NCI-H345 treated with DMSO at 0.1 percent for 48 hours (cell line): Measurements from ENCODE around the gene UBE2Q1.

Source experiments
- DNase-seq: peaks from one replicate; lab custom pipeline; 2025; ENCODE audit not compliant: unreplicated experiment; lab: John Stamatoyannopoulos, UW

The UBE2Q1 gene

DNA sequence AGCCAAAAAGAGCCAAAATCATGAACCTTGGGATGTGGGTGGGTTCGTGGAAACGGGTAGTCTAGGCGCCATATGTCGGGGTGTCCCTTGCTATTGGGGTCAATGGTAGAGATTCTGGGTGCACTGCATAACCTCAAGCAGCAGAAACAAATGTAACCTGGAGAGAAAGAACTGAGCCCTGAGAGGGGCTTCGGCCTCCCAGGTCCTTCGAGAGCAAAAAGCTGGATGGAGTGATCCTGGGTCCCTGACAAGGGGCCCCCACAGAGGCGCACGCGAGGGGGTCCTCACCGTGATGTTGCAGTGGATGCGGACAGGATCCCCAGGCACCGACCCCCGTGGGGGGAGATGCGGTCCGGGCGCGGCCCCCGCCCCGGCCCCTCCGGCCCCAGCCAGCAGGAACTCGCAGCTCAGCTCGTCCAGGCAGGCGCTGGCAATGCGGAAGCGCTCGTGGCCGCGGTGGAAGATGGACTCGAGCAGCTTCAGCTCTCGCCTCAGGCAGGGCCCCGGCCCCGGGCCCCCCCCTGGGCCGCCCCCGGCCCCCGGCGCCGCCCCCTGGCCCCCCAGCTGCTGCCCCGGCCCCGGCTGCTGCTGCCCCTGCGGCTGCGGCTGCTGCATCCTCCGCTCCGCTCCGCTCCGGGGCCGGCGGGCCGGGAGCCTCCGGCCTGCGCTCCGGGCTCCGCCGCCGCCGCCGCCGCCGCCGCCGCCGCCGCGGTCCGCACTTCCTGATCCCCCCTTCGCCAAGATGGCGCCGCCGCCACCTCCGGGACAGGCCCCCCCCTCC lies at the start of gene UBE2Q1:
UBE2Q1 (minus strand) TSS at position 724 of the 781 bp plus-strand sequence; CDS start at position 615, 109 bp downstream.
- no peak for DNase-seq

DNA sequence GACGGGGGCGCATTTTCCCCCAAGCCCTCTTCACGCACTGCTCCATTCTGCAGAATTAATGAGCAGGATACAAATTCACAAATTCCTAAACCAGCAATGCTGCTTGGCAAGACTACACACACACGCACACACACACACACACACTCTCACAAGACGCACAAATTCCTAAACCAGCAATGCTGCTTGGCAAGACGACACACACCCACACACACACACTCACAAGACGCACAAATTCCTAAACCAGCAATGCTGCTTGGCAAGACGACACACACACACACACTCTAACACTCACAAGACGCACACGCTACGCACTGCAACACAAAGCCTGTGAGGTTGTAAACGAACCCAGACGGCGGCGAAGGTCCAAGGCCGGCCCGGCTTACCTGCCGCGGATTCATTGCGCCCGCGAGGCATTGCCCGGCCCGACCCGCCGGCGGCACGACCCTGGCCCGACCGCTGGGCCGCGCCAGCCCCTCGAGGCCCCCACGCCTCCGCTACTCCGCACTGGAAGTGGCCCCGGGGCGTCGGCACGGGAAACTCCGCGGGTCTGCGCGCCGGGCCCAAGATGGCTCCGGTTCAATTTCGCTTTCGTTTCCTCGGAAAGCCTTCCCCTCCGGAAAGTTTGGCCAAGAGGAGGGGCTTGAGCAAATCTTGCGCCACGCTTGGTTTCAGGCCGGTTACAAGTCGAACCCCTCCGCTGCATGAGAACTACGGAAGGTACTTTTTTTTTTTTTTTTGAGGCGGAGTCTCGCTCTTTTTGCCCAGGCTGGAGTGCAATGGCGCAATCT lies 49.3 kb upstream of the UBE2Q1 start, which contains the start of gene ADAR:
ADAR (minus strand) TSS at position 578 of the 788 bp plus-strand sequence; CDS start at position 398, 180 bp downstream.
- DNase-seq = peak; percentile 79

DNA sequence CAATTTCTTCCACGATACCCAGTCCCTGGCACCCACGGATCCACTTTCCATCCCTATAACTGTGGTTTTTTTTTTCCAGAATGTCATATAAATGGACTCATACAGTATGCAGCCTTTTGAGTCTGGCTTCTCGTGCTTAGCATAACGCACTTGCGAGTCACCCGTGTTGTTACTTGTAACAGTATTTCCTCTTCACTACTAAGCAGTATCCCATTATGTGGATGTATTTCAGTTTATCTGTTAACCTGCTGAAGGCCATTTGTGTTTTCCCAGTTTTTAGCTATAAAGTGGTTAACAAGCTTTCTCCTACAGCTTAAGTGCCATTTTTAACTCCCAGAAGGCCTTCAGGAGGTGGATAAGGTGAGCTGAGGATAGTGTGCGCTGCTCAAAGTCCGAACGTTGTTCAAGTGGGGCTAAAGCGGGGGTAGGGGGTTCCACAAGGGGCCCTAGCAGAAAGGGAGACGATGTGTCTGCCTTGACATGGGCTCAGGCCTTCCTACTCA lies 48.7 kb upstream of the UBE2Q1 start:
- no peak for DNase-seq

DNA sequence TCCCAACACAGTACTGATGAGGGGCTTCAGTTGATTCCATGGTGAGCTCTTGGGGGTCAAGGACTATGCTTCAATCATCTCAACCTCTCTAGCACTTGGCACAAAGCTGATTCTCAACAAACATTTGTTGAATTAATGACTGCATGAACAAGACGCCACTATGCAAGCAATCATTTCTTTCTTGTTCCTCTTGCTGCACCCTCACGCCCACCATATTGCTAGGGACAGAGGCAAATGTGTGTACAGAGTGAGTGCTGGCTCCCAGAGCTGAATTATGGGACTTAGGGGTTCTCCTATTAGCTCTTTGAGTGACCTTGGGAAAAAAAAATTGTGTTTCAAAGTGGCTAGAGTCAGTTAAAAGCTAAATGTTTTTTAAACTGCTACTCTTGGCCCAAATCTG lies 47.1 kb upstream of the UBE2Q1 start:
- no peak for DNase-seq

DNA sequence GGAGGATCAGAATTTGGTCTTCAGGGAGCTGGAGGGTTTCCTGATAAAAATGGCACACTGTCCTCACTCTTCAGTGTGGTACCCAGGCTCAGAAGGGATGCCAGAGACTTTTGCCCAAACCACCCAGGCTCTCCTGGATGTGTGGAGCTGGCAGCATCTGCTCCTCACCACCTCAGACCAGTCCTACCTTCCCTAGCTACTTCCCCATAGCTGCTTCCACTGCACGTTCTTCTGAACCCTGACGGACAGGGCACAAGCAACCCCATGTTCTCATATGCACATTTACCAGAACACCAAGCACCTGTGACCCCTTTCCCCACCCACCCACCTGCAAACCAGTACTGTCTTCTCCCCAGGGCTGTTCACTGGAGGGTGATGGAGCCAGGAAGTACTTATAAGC lies 44.9 kb upstream of the UBE2Q1 start:
- no peak for DNase-seq

DNA sequence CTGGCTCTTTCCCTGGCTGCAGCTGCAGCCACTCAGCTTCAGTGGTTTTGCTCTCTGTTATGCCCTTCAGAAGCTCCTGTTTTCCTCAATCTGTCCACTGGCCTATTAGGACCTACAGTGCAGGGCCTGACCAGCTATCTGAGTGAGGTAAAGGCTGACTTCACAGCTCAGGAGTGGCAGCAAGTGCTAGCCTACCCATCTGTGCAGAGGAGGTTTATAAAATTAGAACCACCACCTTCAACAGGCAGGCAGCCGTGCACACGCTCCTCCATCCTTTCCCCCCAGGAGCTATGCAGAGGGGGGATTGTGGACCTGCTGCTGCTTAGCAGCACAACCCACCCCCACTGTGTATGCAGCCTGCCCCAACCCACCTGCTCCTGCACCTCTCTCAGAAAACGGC lies 41.2 kb upstream of the UBE2Q1 start:
- no peak for DNase-seq

DNA sequence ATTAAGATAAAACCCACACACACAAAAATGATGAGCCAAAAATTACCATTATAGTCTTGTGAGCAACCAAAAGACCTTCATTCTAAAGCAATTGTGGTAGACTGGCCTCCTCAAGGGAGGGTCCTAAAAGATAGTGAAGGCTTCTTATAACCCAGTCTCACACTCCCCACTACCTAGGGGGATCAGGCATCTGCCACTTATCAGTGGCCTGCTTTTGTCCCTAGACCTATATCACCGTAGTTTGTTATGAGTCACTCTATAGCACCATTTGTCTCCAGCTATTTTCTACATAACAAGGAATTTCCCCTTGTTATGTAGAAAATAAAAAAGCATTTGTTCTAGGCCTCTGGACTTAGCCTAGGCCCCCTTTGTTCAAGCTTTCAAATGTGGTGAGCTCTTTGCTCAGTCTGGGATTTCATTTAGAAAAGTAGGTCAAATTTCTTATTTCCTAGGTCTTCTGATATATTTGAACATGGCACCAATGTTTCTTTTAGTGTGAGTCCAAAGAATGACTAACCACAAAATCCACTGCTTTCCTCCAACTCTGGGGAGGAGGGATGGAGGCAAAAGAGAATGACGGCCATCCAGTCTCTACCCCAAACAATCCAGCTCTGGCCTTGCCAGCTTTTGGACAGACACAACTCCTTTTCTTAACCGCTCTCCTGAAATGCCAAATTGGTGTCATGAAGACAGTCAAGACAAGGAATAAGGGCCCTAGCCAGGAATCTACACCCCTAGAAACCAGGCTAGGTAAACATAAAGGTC lies 40.6 kb upstream of the UBE2Q1 start:
- no peak for DNase-seq

DNA sequence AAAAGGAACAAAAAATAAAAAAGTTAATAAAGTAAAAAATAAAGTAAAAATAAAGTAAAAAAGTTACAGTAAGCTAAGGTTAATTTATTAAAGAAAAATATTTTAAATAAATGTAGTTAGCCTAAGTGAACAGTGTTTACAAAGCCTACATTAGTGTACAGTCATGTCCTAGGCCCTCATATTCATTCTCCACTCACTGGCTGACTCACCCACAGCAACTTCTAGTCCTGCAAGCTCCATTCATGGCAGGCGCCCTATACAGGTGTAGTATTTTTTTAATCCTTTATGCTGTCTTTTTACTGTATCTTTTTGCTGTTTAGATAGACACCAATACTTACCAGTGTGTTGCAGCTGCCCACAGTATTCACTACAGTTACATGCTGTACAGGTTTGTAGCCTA lies 37.2 kb upstream of the UBE2Q1 start:
- no peak for DNase-seq

DNA sequence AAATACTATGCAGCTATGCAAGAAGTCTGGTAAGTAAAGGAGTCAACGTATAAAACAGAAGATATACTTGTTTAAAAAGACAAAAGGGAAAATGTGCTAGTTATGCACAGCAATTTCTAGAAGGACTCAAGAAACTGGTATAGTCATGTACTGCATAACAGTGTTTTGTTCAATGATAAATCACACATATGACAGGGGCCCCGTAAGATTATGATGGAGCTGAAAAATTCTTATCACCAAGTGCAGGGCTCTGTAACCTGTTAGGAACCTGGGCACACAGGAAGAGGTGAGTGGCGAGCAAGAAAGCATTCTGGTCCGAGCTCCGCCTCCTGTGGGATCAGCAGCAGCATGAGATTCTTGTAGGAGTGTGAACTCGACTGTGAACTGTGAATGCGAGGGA lies 36.3 kb upstream of the UBE2Q1 start:
- no peak for DNase-seq

DNA sequence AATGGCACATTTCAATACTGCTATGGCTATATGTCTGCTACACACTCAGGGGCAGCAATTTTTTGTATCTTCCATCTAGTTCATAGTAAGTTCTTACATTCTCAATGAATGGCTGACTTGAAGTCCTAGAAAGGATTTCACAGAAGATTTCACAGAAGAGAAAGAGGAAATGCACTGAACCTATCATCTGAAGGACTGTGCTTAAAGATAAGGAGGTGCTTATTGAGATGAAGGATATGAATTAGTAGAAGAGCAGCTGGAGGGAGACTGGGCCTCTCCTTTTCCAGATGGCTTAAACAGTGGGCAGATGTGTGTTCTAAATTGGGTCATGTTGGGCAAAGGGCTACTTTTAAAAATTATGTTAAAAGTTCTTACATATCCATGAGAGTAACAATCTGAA lies 34.9 kb upstream of the UBE2Q1 start:
- DNase-seq = no peak

DNA sequence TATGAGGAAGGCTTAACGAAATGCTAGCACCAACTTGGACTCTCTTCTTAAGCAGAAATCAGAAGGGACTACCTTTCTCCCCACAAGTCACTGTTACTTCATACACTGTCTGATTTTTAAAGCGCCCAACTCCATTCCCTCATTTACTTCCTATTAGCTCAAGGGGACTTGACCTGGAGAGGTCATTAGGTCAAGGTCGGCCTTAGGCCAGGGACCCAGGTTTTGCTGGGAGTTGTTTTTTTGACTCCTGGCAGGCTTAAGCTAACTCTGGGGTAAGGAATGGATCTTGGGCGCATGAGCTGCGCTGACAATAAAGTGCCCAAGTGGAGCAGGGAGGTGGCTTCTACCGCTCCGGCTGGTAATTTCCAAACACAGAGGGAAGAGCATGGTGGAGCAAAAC lies 32.7 kb upstream of the UBE2Q1 start:
- no peak for DNase-seq

DNA sequence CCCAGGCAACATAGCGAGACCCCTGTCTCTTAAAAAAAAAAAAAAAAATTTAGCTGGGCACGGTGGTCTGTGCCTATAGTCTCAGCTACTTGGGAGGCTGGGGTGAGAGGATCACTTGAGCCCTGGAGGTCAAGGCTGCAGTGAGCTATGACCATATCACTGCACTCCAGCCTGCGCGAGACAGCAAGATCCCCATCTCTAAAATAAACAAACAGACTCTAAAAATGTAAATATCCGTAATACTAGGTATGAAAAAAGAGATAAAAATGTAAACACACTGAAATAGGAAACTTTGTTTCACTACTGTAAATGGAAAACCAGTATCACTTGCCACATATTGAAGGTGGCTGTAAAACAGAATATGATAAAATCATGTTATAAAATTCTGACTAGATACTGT lies 32.3 kb upstream of the UBE2Q1 start:
- no peak for DNase-seq

DNA sequence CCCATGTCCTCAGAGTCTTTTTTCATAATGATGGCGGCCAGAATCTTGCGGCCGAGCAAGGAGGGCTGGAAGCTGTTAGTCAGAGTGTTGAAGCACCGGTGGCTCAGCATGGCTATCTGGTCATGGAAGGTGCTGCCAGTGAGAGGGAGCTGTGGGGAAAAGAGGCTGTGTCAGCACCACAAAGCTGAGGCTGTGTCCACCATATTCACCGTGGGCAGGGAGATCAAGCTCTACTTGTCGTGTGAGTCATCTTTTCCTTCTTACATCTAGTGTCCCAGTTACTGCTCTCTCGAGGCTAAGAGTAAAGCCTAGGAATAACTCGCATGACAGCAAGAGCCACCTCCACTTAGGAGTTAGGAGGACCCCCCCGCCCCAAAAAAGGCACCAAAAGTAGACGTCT lies 31.3 kb upstream of the UBE2Q1 start:
- no peak for DNase-seq

DNA sequence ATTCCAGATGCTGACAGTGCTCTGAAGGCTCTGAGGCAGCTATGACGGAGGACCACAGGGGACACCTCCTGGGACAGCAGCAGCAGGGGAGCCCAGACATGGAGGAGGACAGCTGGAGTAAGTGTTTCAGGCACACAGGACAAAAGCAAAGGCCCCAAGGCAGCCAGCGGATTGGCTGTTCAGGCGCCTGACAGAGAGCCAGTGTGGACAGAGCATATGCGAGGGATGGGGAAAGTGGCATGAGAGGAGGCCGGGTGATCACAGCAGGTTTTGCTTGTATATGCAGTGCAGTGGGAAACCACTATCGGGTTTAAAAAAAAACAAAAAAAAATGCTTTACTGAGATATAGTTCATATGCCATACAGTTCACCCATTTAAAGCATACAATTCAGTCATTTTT lies 28.2 kb upstream of the UBE2Q1 start:
- DNase-seq = no peak

DNA sequence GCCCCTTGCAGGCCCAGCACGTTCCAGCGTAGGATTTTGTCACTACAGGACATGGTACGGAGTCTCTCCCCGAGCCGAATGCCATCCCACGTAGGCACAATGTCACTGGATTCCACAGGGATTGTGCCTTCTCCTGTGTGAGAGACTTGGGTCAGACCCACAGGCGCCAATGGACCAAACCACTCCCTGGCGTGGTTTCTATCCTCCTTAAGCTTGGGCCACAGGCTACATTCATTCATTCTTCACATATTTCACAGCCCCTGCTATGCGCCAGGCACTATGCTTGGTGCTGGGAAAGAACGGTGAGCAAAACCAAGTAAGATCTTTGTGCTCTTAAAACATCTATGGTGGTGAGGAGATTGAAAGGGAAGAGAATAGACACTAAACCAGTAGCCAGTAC lies 27.8 kb upstream of the UBE2Q1 start:
- DNase-seq = no peak

DNA sequence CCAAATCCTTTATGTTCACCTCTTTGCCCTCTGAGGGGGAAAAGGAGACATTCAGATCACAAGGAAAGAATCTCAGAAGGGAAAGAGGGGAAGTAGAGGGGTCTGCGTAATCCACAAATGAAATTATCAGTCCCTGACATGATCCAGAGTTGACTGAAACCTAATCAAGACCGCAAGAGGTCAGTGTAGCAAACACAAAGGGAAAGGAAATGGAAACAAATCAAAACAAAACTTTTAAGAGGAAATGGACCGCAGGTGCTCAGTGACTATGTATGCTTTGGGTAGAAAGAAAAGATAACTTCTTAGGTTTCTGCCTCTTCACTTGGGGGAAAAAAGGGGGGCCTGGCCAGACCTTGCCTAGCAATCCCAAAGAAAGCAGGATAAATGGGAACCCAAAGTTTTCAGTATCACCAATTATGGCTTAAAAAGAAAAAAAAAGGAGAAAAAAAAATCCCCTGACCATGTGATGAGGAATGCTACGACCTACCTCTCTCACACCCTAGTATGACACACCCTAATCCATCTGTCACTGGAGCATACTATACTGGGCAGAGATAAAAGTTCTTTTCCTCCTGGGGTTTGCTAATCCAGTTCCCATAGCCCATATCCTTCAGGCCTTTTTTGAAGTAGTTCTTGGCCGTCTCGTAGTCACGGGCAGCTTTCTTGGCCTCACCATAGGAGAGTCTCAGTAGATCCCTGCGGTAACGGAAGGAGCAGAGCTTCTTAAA lies 26.0 kb upstream of the UBE2Q1 start:
- DNase-seq = no peak

DNA sequence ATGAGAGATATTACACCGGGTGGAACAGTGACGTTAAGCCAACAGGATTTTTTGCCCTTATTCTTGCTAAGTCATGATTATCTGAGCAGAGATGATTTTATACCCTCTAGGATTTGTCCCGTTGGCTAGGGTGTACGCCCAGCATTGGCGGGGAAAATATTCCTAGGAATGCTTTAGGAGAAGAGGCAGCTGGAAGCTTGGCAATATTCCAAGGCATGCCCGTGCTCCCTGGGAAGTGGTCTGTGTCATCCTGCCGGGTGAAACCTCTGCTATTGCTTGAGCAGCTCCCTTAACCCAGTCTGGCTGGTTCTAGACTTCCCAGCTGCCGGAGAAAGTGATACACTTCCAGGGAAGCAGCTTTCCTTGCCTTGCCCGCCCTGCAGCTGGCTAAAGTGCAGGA lies 25.3 kb upstream of the UBE2Q1 start:
- DNase-seq = peak; percentile 15

DNA sequence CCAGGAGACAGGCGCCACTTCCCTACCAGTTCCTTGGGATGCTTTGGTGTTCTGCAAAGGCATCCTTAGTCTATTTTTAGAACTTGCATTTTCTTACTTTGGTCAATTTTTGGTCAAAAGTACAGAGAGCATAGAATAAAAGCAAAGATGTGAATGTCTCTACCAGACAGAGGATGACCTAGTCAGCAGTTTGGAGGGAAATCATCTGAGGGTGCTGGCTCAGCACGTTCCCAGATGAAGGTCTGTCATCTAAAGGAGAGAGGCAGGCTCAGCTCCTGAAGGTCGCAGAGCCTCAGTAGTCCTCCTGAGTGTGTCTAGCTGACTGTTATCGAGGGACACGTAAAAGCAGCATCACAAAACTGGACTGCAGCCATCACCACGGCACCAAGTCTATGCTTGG lies 24.4 kb upstream of the UBE2Q1 start:
- no peak for DNase-seq

DNA sequence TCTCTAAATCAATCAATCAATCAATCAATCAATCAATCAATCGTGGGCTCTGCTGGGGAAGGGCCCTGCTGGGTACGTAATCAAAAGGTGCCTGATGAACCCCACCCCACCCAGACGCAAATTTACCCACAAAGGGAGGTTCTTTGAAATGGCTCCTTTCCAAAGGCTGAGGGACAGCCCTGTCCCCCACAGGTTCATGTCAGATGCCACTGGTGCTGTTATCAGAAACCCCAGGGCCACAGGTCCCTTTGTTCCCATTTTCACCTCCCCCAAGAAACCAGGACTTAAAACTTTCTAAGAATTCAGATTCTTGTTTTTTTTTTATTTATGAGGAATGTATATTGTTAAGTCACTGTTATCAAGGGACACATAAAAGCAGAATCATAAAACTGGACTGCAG lies 23.3 kb upstream of the UBE2Q1 start:
- DNase-seq = no peak

DNA sequence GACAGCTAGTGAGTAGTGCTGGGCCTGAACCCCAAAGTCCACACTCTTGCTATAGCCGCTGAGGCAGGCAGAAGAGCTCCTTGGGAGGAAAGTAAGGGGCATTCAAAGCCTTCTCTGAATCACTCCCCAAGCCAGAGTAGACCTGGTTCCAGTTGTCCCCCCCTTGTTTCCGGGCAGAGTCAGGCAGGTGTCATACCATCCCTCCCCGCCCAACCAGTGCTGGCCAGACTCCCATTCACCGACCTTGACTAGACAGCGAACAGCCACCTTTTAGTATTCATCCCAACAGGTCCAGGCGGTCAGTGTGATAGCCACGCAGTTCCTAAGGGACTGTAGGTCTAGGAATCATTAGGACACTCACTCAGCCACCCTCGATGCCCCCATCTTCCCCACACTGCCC lies 20.9 kb upstream of the UBE2Q1 start:
- no peak for DNase-seq

DNA sequence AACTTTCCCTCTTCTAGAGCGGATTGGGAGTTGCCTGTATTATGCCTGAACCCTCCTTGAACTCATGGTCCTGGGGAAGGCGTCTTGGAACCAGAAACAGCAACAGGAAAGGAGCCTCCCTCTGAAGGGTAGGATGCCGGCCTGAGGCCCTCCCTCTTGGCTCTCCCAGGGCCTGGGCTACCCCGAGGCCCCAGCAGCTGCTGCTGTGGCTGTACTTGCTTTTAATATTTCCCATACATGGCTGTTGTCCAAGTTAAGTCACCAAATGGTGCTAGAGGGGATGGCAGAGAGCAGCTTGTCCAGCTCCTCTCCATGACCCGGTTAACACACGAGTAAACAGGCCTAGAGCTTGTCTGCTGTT lies 19.6 kb upstream of the UBE2Q1 start:
- DNase-seq = no peak
